NCI-H1436 treated with DMSO at 0.1 percent for 48 hours (cell line): ENCODE data around the gene BCAR3.
"Not testable (repeated sequence)": the region's sequence is repeated elsewhere in the genome, so short reads cannot be mapped to it uniquely, and the experiment has no call there.

Source experiments
- DNase-seq: peaks from one replicate; lab custom pipeline; 2025; lab: John Stamatoyannopoulos, UW

Gene BCAR3

GRCh38 chr1:93689521-93690223 lies 8.0 kb upstream of the BCAR3 start:
- DNase-seq, result no peak

GRCh38 chr1:93687542-93687941 lies 5.9 kb upstream of the BCAR3 start:
- no peak for DNase-seq

- no peak for DNase-seq
Observed at GRCh38 chr1:93686504-93687250, 5.0 kb upstream of the BCAR3 start.

GRCh38 chr1:93685918-93686317 lies 4.3 kb upstream of the BCAR3 start:
- DNase-seq, result no peak

GRCh38 chr1:93683234-93683633 lies 1.6 kb upstream of the BCAR3 start:
- DNase-seq, result no peak

GRCh38 chr1:93681989-93682412 lies 364 bp upstream of the BCAR3 start:
- DNase-seq, result peak; percentile 46

- DNase-seq, result no peak
Observed at GRCh38 chr1:93680420-93681100, 1.1 kb downstream of the BCAR3 start.

- DNase-seq, result no peak
Observed at GRCh38 chr1:93680076-93680419, 1.6 kb downstream of the BCAR3 start.

GRCh38 chr1:93679546-93679945 lies 2.1 kb downstream of the BCAR3 start:
- DNase-seq, result no peak

- DNase-seq, result no peak
Observed at GRCh38 chr1:93678946-93679480, 2.6 kb downstream of the BCAR3 start.

GRCh38 chr1:93678491-93678890 lies 3.1 kb downstream of the BCAR3 start:
- no peak for DNase-seq

- DNase-seq, result no peak
Observed at GRCh38 chr1:93677729-93678128, 3.9 kb downstream of the BCAR3 start.

- no peak for DNase-seq
Observed at GRCh38 chr1:93676427-93676826, 5.2 kb downstream of the BCAR3 start.

GRCh38 chr1:93675931-93676330 lies 5.7 kb downstream of the BCAR3 start:
- no peak for DNase-seq

- DNase-seq, result no peak
Observed at GRCh38 chr1:93675271-93675670, 6.4 kb downstream of the BCAR3 start.

- DNase-seq, result not testable (repeated sequence)
Observed at GRCh38 chr1:93674071-93674470, 7.6 kb downstream of the BCAR3 start.

- no peak for DNase-seq
Observed at GRCh38 chr1:93673163-93673829, 8.3 kb downstream of the BCAR3 start.

- DNase-seq, result no peak
Observed at GRCh38 chr1:93672477-93673162, 9.0 kb downstream of the BCAR3 start.

GRCh38 chr1:93672069-93672468 lies 9.6 kb downstream of the BCAR3 start:
- DNase-seq, result no peak

- no peak for DNase-seq
Observed at GRCh38 chr1:93671099-93671621, 10.5 kb downstream of the BCAR3 start.

GRCh38 chr1:93670141-93670540 lies 11.5 kb downstream of the BCAR3 start:
- no peak for DNase-seq
